B cell (primary cell): ENCODE data around the gene FNDC7. TPM values are rescaled to one million over a fixed set of nuclear protein-coding genes. Genes with fewer than 3 reads are reported as not detected.

Experiments
- ATAC-seq: fragments of 200-7000 bp; cut with Tn5 transposase; one replicate; pipeline ENCODE4 v1.10.0; 2021; ENCODE audit warnings: low read depth, mild to moderate bottlenecking, moderate number of reproducible peaks, moderate library complexity
- CTCF ChIA-PET: fragments of 350-600 bp; sonication (Branson Sonifier 250); formaldehyde crosslinking; loops from one replicate; lab custom pipeline; 2021; ENCODE audit warnings: antibody characterized with exemption, inconsistent platforms; lab: Charles Lee
- POLR2A ChIA-PET: fragments of 350-600 bp; sonication (Branson Sonifier 250); formaldehyde crosslinking; loops from one replicate; lab custom pipeline; 2021; ENCODE audit warnings: antibody characterized with exemption; lab: Charles Lee
- DNase-seq: peaks from one replicate; pipeline ENCODE4 v3.0.0; 2013
- H2AFZ ChIP-seq: 2 replicates; pipeline ENCODE4 v1.6.1; 2012; ENCODE audit warnings: mild to moderate bottlenecking, low read depth, low read length; ENCODE audit not compliant: insufficient read depth, poor library complexity, severe bottlenecking
- H3K27ac ChIP-seq, 2 donors: 1 replicate in 1 of 2; 2 replicates in 1 of 2; pipeline ENCODE4 v1.5.1; 2012 to 2013; ENCODE audit warnings: low read length in 2 of 2, mild to moderate bottlenecking in 2 of 2, moderate library complexity in 1 of 2
- H3K27me3 ChIP-seq, 4 experiments: fragments of 200-600 bp in 1 of 4; sonication (generic) in 1 of 4; replicated peaks in 1 of 4; 1 replicate in 2 of 4; 2 replicates in 2 of 4; pipeline versions ENCODE4 v1.6.1 to v1.7.0; 2013 to 2016; ENCODE audit warnings: low read length in 3 of 4, mild to moderate bottlenecking in 2 of 4, mixed read lengths in 1 of 4, moderate library complexity in 1 of 4; ENCODE audit not compliant: insufficient read depth in 4 of 4, control insufficient read depth in 3 of 4; ENCODE audit errors: control extremely low read depth in 1 of 4
- H3K36me3 ChIP-seq, 2 experiments: replicated peaks in 1 of 2; 1 replicate in 1 of 2; 2 replicates in 1 of 2; pipeline versions ENCODE4 v1.6.1 to v1.7.1; 2013; ENCODE audit warnings: low read length in 1 of 2; ENCODE audit not compliant: insufficient read depth in 2 of 2, control insufficient read depth in 1 of 2; ENCODE audit errors: control extremely low read depth in 1 of 2, extremely low read depth in 1 of 2
- H3K4me1 ChIP-seq, 2 donors: fragments of 200-600 bp in 1 of 2; sonication (generic) in 1 of 2; 1 replicate in 1 of 2; 2 replicates in 1 of 2; pipeline versions ENCODE4 v1.5.1 to v1.6.1; 2013 to 2017; ENCODE audit warnings: low read length in 2 of 2; ENCODE audit not compliant: control insufficient read depth in 2 of 2, insufficient read depth in 2 of 2
- H3K4me2 ChIP-seq: replicated peaks from 2 replicates; pipeline ENCODE3; 2012; ENCODE audit warnings: mild to moderate bottlenecking, low read depth, low read length; ENCODE audit not compliant: poor library complexity, severe bottlenecking
- H3K4me3 ChIP-seq, 5 experiments: fragments of 200-600 bp in 1 of 5; sonication (generic) in 1 of 5; 1 replicate in 3 of 5; 2 replicates in 2 of 5; pipeline versions ENCODE4 v1.5.1 to v1.7.0; 2011 to 2016; ENCODE audit warnings: low read length in 4 of 5, mild to moderate bottlenecking in 4 of 5, low read depth in 2 of 5, control low read depth in 1 of 5, moderate library complexity in 1 of 5; ENCODE audit not compliant: insufficient read depth in 1 of 5; ENCODE audit errors: control extremely low read depth in 1 of 5, extremely low read depth in 1 of 5
- H3K79me2 ChIP-seq: fragments of 200-600 bp; sonication (generic); one replicate; pipeline ENCODE4 v1.6.0; 2016; ENCODE audit warnings: low read length; ENCODE audit not compliant: control insufficient read depth, insufficient read depth
- H3K9ac ChIP-seq: fragments of 200-600 bp; sonication (generic); 2 replicates; pipeline ENCODE4 v1.6.1; 2017; ENCODE audit warnings: mild to moderate bottlenecking, low read length, moderate library complexity
- H3K9me3 ChIP-seq, 3 donors: one replicate each; pipeline versions ENCODE4 v1.6.1 to v1.7.1; 2013; ENCODE audit warnings: low read length in 2 of 3; ENCODE audit not compliant: control insufficient read depth in 2 of 3, insufficient read depth in 1 of 3; ENCODE audit errors: control extremely low read depth in 1 of 3
- H4K20me1 ChIP-seq: 2 replicates; pipeline ENCODE4 v1.6.0; 2012; ENCODE audit warnings: mild to moderate bottlenecking, low read length; ENCODE audit not compliant: insufficient read depth, control insufficient read depth, poor library complexity, severe bottlenecking
- H3K27ac Mint-ChIP-seq: one replicate; pipeline ENCODE4 v1.8.0; 2021; ENCODE audit warnings: mixed read lengths
- H3K27me3 Mint-ChIP-seq: one replicate; pipeline ENCODE4 v1.8.0; 2021; ENCODE audit warnings: mixed read lengths
- H3K4me1 Mint-ChIP-seq: one replicate; pipeline ENCODE4 v1.8.0; 2021; ENCODE audit warnings: mixed read lengths
- H3K4me3 Mint-ChIP-seq: one replicate; pipeline ENCODE4 v1.8.0; 2021; ENCODE audit warnings: mixed read lengths
- H3K9me3 Mint-ChIP-seq: one replicate; pipeline ENCODE4 v1.8.0; 2022; ENCODE audit warnings: mixed read lengths; ENCODE audit not compliant: insufficient read depth
- CTCF ChIP-seq: fragments of 200-600 bp; IDR thresholded peaks from one replicate; pipeline ENCODE4 v1.8.0; 2022; ENCODE audit warnings: antibody characterized with exemption, mild to moderate bottlenecking
- EZH2 ChIP-seq: IDR thresholded peaks from 2 replicates; pipeline ENCODE4 v1.6.1; 2012; ENCODE audit warnings: borderline replicate concordance, low read depth, mild to moderate bottlenecking, moderate library complexity, low read length; ENCODE audit not compliant: insufficient read depth, poor library complexity, severe bottlenecking
- intact Hi-C: fragments of 100-400 bp; cut with micrococcal nuclease; formaldehyde crosslinking; loops from one replicate; pipeline ENCODE4 v1.10.0; 2022
- polyA plus RNA-seq: library from polyadenylated mRNA; depleted of rRNA; stranded (reverse); fragments of >200 nt; gene quantifications from 2 replicates; pipeline ENCODE4 v1.2.3, GENCODE V29; 2012
- total RNA-seq, 2 donors: library from RNA; stranded (reverse); fragments of 120-200 nt in 1 of 2; gene quantifications; 1 replicate in 1 of 2; 2 replicates in 1 of 2; pipeline versions ENCODE4 v1.2.3 to v1.2.4, GENCODE V29; 2013 to 2022

Gene FNDC7
- total and polyA plus RNA-seq, 2 donors (not counting 1 experiment from before 2014, with no cell fraction given): 0.17 TPM; not detected in 1

- no peaks in the 10 kb centered on the region for H3K9me3 ChIP-seq
- H3K27ac Mint-ChIP-seq: no peak overlapping the region
- H2AFZ ChIP-seq: no peak overlapping the region
- DNase-seq (no peak), ATAC-seq (no peak)
- H3K4me1 Mint-ChIP-seq: no peaks in the 10 kb centered on the region
- H3K27me3 Mint-ChIP-seq: no peaks in the 10 kb centered on the region
- H3K4me2 ChIP-seq: no peak overlapping the region
- no peaks in the 10 kb centered on the region for H3K79me2 ChIP-seq
- H3K36me3 ChIP-seq: peaks cover 17 to 48% of the 10 kb centered on the region in 2 experiments
- POLR2A ChIA-PET: no interaction called here
- H3K4me1 ChIP-seq: no peaks in the 10 kb centered on the region
- intact Hi-C loops: no loop called here
- H3K4me3 ChIP-seq: no peak overlapping the region
- no peaks in the 10 kb centered on the region for H3K9me3 Mint-ChIP-seq
- H4K20me1 ChIP-seq: no peaks in the 10 kb centered on the region
- no peaks in the 10 kb centered on the region for H3K27me3 ChIP-seq
- no peak overlapping the region for H3K9ac ChIP-seq
- no peak overlapping the region for H3K4me3 Mint-ChIP-seq
- CTCF ChIA-PET: no interaction called here
- no peak overlapping the region for H3K27ac ChIP-seq
- no peak for TF ChIP-seq EZH2
- TF ChIP-seq CTCF: no peak
These were observed 65.1 kb downstream of the FNDC7 start for GRCh38 chr1:108777839-108778238.

- ChIA-PET POLR2A (no interaction called here), CTCF (no interaction called here)
- no peak overlapping the region for H3K27ac Mint-ChIP-seq
- H3K9me3 Mint-ChIP-seq: no peaks in the 10 kb centered on the region
- DNase-seq (no peak), ATAC-seq (no peak)
- Histone ChIP-seq H3K4me1 (no peaks in the 10 kb centered on the region), H3K79me2 (no peaks in the 10 kb centered on the region), H3K9me3 (no peaks in the 10 kb centered on the region), H3K4me3 (no peak overlapping the region), H3K27ac (no peak overlapping the region), H3K4me2 (no peak overlapping the region), H3K9ac (no peak overlapping the region), H4K20me1 (no peaks in the 10 kb centered on the region), H3K36me3 (peaks cover 13 to 47% of the 10 kb centered on the region in 2 experiments), H2AFZ (no peak overlapping the region), H3K27me3 (no peaks in the 10 kb centered on the region)
- H3K4me3 Mint-ChIP-seq: no peak overlapping the region
- TF ChIP-seq EZH2 (no peak), CTCF (no peak)
- no peaks in the 10 kb centered on the region for H3K27me3 Mint-ChIP-seq
- intact Hi-C loops: no loop called here
- H3K4me1 Mint-ChIP-seq: no peaks in the 10 kb centered on the region
These were observed 66.7 kb downstream of the FNDC7 start for GRCh38 chr1:108779455-108779854.
